ENCODE data around the gene CDC14A.

DNA sequence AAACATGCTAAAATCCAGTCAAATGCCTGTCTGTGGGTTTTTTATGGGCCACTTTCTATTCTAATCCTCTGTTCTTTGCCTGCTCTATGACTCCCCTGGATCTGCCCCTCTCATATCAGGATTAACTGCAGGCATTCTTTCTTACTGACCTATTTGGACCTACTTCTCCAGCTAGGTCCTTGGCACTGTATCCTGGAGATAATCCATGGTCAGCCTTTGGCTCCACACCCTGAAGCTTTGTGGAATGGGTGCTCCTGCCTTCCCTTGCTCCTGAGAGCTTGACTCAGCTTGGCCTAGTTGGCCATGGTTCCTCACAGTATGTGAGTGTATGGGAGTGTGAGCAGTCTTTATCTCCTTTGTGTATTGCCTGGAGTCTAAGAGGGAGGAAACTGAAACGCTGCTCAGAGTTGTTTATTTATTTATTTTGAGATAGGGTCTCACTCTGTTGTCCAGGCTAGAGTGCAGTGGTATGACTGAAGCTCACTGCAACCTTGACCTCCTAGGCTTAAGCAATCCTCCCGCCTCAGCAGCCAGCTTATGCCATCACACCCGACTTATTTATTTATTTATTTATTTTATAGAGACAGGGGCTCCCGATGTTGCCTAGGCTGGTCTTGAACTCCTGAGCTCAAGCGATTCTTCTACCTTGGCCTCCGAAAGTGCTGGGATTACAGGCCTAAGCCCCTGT lies 28.7 kb upstream of the CDC14A start:
- TF ChIP-seq, protein P1, sequence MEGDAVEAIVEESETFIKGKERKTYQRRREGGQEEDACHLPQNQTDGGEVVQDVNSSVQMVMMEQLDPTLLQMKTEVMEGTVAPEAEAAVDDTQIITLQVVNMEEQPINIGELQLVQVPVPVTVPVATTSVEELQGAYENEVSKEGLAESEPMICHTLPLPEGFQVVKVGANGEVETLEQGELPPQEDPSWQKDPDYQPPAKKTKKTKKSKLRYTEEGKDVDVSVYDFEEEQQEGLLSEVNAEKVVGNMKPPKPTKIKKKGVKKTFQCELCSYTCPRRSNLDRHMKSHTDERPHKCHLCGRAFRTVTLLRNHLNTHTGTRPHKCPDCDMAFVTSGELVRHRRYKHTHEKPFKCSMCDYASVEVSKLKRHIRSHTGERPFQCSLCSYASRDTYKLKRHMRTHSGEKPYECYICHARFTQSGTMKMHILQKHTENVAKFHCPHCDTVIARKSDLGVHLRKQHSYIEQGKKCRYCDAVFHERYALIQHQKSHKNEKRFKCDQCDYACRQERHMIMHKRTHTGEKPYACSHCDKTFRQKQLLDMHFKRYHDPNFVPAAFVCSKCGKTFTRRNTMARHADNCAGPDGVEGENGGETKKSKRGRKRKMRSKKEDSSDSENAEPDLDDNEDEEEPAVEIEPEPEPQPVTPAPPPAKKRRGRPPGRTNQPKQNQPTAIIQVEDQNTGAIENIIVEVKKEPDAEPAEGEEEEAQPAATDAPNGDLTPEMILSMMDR (IDR thresholded peaks at IDR 0.05; ENCODE audit: extremely low read depth in 1 of 2, insufficient read depth in 1 of 2, low read depth in 1 of 2, low read length in 2 of 2), result no peak
- TF ChIP-seq EZH2 (IDR thresholded peaks at IDR 0.05; ENCODE audit: borderline replicate concordance, low read depth, low read length, severe bottlenecking), result no peak
- TF ChIP-seq MYC (IDR thresholded peaks at IDR 0.05; ENCODE audit: low read depth, low read length), result no peak
- TF ChIP-seq POLR2AphosphoS5 (IDR thresholded peaks at IDR 0.05; ENCODE audit: insufficient read depth, low read depth, low read length), result no peak

Data from endothelial cell of umbilical vein (primary cell).